ENCODE results near the gene LAMA3.

Gene LAMA3

GRCh38 chr18:23963443-23964165 lies 274.4 kb downstream of the LAMA3 start:
- TF ChIP-seq CTCF (IDR thresholded peaks at IDR 0.05; ENCODE audit: low read depth, low read length), result no peak
- DNase-seq (ENCODE audit: extremely low read depth, low read depth), result no peak

DNA sequence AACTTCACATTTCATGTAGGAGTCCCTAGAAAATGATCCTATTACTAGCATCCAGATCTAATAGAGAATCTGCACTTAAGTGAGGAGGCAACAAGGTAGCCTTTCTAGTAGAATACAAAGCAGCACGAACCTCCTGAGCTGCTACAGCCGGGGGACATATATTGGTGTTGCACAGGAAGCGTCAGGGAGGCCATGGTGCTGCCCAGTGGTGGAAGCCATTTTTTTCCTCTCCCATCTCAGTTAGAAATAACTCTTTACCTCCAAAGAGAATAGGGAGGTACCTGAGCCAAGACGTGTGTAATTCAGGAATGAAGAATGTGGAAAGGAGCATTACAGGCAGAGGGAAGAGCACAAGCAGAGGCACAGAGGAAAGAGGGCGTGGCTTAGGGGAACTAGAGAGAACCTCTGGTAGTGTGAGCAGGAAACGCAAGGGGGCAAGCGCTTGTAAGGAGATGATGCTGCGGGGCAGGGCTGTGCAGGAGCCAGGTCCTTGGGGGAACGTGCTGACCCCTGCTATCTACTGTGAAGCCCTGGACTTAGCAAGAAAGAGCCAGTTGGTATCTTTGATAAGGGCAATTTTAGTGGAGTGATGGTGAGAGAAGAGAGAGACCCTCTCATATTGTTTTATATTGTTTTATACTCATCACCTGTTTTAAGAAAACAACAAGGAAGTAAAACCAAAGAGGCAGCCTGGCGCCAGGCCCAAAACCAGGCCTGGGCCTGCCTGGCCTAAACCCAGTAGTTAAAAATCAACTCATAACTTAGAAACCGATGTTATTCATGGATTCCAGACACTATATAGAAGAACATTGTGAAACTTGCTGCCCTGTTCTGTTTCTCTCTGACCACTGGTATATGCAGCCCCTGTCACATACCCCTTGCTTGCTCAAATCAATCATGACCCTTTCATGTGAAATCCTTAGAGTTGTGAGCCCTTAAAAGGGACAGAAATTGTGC lies 275.3 kb downstream of the LAMA3 start:
- TF ChIP-seq CTCF (IDR thresholded peaks at IDR 0.05; ENCODE audit: low read depth, low read length), result no peak
- no peak for DNase-seq (ENCODE audit: extremely low read depth, low read depth)

GRCh38 chr18:23966909-23967308 lies 277.7 kb downstream of the LAMA3 start:
- no peak for TF ChIP-seq CTCF (IDR thresholded peaks at IDR 0.05; ENCODE audit: low read depth, low read length)
- no peak for DNase-seq (ENCODE audit: extremely low read depth, low read depth)

DNA sequence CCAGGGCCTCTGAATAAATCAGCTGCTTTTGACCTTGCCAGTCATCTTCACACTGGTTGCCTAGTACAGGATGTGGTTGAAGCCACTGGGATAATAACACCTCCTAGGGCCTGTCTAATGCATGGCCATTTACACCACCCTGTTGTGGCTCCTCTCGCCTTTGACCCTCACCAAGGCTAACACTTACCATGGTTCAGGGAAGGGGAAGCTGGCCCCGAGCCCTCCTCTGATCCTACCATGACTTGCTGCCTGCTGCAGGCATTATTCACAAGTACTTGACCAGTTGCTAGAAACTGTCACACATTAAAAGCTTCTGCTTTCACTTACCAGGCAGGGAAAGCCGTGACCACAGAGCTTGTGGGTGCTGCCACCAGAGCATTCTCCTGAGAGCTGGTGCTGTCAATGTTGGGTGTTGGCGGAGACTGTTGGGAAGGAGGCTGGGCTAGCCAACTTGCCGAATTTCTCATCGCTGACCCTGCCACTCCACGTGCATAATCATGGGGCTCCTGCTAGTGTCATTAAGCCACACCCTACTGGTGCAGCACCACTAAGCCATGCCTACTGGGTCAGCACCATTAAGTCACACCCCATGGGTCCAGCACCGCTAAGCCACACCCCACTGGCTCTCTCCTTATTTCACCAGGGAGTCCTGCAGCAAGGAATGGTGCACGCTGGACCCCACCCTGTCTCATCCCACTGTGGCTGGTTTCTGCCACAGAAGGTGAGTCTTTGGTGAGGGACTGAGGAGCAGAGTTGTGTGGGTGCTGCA lies 278.3 kb downstream of the LAMA3 start:
- DNase-seq (ENCODE audit: extremely low read depth, low read depth), result no peak
- no peak for TF ChIP-seq CTCF (IDR thresholded peaks at IDR 0.05; ENCODE audit: low read depth, low read length)

DNA sequence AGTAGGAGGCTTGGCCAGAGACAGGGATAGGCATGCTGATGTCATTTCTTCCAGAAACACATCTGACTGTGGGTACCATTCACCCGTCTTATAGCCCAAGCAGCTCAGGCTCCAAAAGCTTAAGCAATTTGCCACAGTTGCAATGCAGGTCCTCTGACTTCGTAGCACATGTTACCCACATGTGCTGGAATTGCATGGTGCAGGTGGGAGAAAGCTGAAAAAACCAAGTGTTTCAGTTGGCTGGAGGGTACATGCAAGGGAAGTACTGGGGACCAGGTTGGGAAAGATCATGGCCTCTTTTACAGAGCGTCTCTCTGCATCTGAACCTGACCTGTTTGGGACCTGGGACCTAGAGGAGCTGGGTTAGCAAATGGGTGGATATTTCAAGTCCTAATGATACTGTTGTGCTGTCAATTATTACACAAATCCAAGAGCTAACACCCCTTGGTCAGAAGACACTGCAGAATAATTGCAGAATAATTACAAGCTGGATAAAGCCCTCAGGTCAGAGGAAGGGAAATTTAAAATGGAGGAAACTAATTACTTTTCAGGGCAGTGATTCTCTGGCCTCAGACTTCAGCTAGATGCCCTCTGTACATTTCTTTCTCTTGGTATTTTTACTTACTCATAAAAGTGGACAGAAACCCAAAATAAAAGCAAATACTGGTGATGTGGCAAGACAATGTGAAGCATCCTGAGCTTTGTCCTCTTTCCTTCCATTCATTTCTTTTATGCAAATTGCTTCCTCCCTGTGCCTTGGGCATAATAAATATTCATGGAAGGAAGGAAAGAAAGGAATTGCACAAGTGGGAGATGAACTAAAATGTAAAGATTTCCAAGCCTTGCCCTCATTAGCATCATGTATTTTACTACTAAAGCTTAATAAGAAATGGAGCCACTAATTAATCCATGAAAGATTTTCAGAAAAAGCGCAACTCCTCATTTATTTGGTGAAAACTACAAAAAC lies 279.7 kb downstream of the LAMA3 start:
- TF ChIP-seq CTCF (IDR thresholded peaks at IDR 0.05; ENCODE audit: low read depth, low read length), result no peak

GRCh38 chr18:23969664-23970063 lies 280.4 kb downstream of the LAMA3 start:
- DNase-seq (ENCODE audit: extremely low read depth, low read depth), result no peak
- no peak for TF ChIP-seq CTCF (IDR thresholded peaks at IDR 0.05; ENCODE audit: low read depth, low read length)

More for the DNA sequence above, 279.7 kb downstream of the LAMA3 start:
- DNase-seq (ENCODE audit: extremely low read depth, low read depth), result no peak
